ENCODE results near the gene ARSK.
"Not testable (repeated sequence)": the region's sequence is repeated elsewhere in the genome, so short reads cannot be mapped to it uniquely, and the experiment has no call there.

The ARSK gene

GRCh38 chr5:95621839-95622629 lies 67.1 kb downstream of the ARSK start:
- Histone ChIP-seq H3K9ac (ENCODE audit: low read depth, low read length) (no peak overlapping the region), H3K9me3 (ENCODE audit: insufficient read depth, low read depth, low read length) (no peaks in the 10 kb centered on the region), H3K36me3 (ENCODE audit: insufficient read depth, low read length) (no peaks in the 10 kb centered on the region), H3K4me1 (ENCODE audit: insufficient read depth, low read length) (no peaks in the 10 kb centered on the region), H3K27ac (ENCODE audit: low read depth, low read length) (no peak overlapping the region), H3K27me3 (ENCODE audit: insufficient read depth, low read length) (peaks cover 68% of the 10 kb centered on the region), H3K4me3 (ENCODE audit: low read length) (peak overlapping the region; percentile 52)
- WGBS, result 78% methylated on average over 7 of the region's 8 CpGs

- Histone ChIP-seq H3K9ac (ENCODE audit: low read depth, low read length) (no peak overlapping the region), H3K27ac (ENCODE audit: low read depth, low read length) (no peak overlapping the region), H3K27me3 (ENCODE audit: insufficient read depth, low read length) (peaks cover 52% of the 10 kb centered on the region), H3K36me3 (ENCODE audit: insufficient read depth, low read length) (no peaks in the 10 kb centered on the region), H3K4me3 (ENCODE audit: low read length) (no peak overlapping the region), H3K9me3 (ENCODE audit: insufficient read depth, low read depth, low read length) (peaks cover 10% of the 10 kb centered on the region), H3K4me1 (ENCODE audit: insufficient read depth, low read length) (no peaks in the 10 kb centered on the region)
- 94% methylated on average over 5 of the region's 5 CpGs for WGBS
Observed at GRCh38 chr5:95623706-95624105, 68.8 kb downstream of the ARSK start.

GRCh38 chr5:95624368-95624767 lies 69.5 kb downstream of the ARSK start:
- no CpG with 5 or more reads among the region's 2 CpGs for WGBS
- Histone ChIP-seq H3K9me3 (ENCODE audit: insufficient read depth, low read depth, low read length) (peaks cover 14% of the 10 kb centered on the region), H3K4me1 (ENCODE audit: insufficient read depth, low read length) (no peaks in the 10 kb centered on the region), H3K4me3 (ENCODE audit: low read length) (no peak overlapping the region), H3K36me3 (ENCODE audit: insufficient read depth, low read length) (no peaks in the 10 kb centered on the region), H3K9ac (ENCODE audit: low read depth, low read length) (no peak overlapping the region), H3K27me3 (ENCODE audit: insufficient read depth, low read length) (peaks cover 46% of the 10 kb centered on the region), H3K27ac (ENCODE audit: low read depth, low read length) (no peak overlapping the region)

GRCh38 chr5:95626701-95627100 lies 71.8 kb downstream of the ARSK start:
- peaks cover 22% of the 10 kb centered on the region for H3K27me3 ChIP-seq (ENCODE audit: insufficient read depth, low read length)
- no peaks in the 10 kb centered on the region for H3K4me1 ChIP-seq (ENCODE audit: insufficient read depth, low read length)
- no peak overlapping the region for H3K4me3 ChIP-seq (ENCODE audit: low read length)
- no peak overlapping the region for H3K27ac ChIP-seq (ENCODE audit: low read depth, low read length)
- no peaks in the 10 kb centered on the region for H3K36me3 ChIP-seq (ENCODE audit: insufficient read depth, low read length)
- H3K9ac ChIP-seq (ENCODE audit: low read depth, low read length), result no peak overlapping the region
- WGBS, result 81% methylated on average over 1 of the region's 1 CpG
- peaks cover 14% of the 10 kb centered on the region for H3K9me3 ChIP-seq (ENCODE audit: insufficient read depth, low read depth, low read length)

GRCh38 chr5:95627971-95628810 lies 73.3 kb downstream of the ARSK start:
- Histone ChIP-seq H3K9ac (ENCODE audit: low read depth, low read length) (no peak overlapping the region), H3K36me3 (ENCODE audit: insufficient read depth, low read length) (no peaks in the 10 kb centered on the region), H3K4me1 (ENCODE audit: insufficient read depth, low read length) (no peaks in the 10 kb centered on the region), H3K27me3 (ENCODE audit: insufficient read depth, low read length) (peaks cover 7% of the 10 kb centered on the region), H3K27ac (ENCODE audit: low read depth, low read length) (no peak overlapping the region), H3K9me3 (ENCODE audit: insufficient read depth, low read depth, low read length) (peaks cover 14% of the 10 kb centered on the region), H3K4me3 (ENCODE audit: low read length) (no peak overlapping the region)
- 94% methylated on average over 4 of the region's 4 CpGs for WGBS

GRCh38 chr5:95628933-95629332 lies 74.0 kb downstream of the ARSK start:
- no peaks in the 10 kb centered on the region for H3K4me1 ChIP-seq (ENCODE audit: insufficient read depth, low read length)
- no peak overlapping the region for H3K27ac ChIP-seq (ENCODE audit: low read depth, low read length)
- no peaks in the 10 kb centered on the region; the same call in 1 of the 2 replicates for H3K27me3 ChIP-seq (ENCODE audit: insufficient read depth, low read length)
- peaks cover 14% of the 10 kb centered on the region for H3K9me3 ChIP-seq (ENCODE audit: insufficient read depth, low read depth, low read length)
- no peak overlapping the region for H3K4me3 ChIP-seq (ENCODE audit: low read length)
- 92% methylated on average over 1 of the region's 1 CpG for WGBS
- H3K36me3 ChIP-seq (ENCODE audit: insufficient read depth, low read length), result no peaks in the 10 kb centered on the region
- no peak overlapping the region for H3K9ac ChIP-seq (ENCODE audit: low read depth, low read length)

GRCh38 chr5:95630394-95630917 lies 75.6 kb downstream of the ARSK start:
- Histone ChIP-seq H3K27ac (ENCODE audit: low read depth, low read length) (no peak overlapping the region), H3K36me3 (ENCODE audit: insufficient read depth, low read length) (no peaks in the 10 kb centered on the region), H3K27me3 (ENCODE audit: insufficient read depth, low read length) (no peaks in the 10 kb centered on the region), H3K4me3 (ENCODE audit: low read length) (no peak overlapping the region), H3K9me3 (ENCODE audit: insufficient read depth, low read depth, low read length) (peaks cover 14% of the 10 kb centered on the region), H3K9ac (ENCODE audit: low read depth, low read length) (no peak overlapping the region), H3K4me1 (ENCODE audit: insufficient read depth, low read length) (no peaks in the 10 kb centered on the region)
- WGBS, result 94% methylated on average over 5 of the region's 5 CpGs

- Histone ChIP-seq H3K36me3 (ENCODE audit: insufficient read depth, low read length) (no peaks in the 10 kb centered on the region), H3K9me3 (ENCODE audit: insufficient read depth, low read depth, low read length) (peaks cover 14% of the 10 kb centered on the region), H3K9ac (ENCODE audit: low read depth, low read length) (no peak overlapping the region), H3K4me3 (ENCODE audit: low read length) (no peak overlapping the region), H3K27me3 (ENCODE audit: insufficient read depth, low read length) (no peaks in the 10 kb centered on the region), H3K4me1 (ENCODE audit: insufficient read depth, low read length) (no peaks in the 10 kb centered on the region), H3K27ac (ENCODE audit: low read depth, low read length) (no peak overlapping the region)
- WGBS, result 86% methylated on average over 1 of the region's 2 CpGs
Observed at GRCh38 chr5:95631255-95631958, 76.5 kb downstream of the ARSK start.

GRCh38 chr5:95631991-95632675 lies 77.2 kb downstream of the ARSK start:
- peaks cover 14% of the 10 kb centered on the region for H3K9me3 ChIP-seq (ENCODE audit: insufficient read depth, low read depth, low read length)
- H3K27ac ChIP-seq (ENCODE audit: low read depth, low read length), result no peak overlapping the region
- 85% methylated on average over 4 of the region's 4 CpGs for WGBS

GRCh38 chr5:95632942-95633341 lies 78.0 kb downstream of the ARSK start:
- H3K27me3 ChIP-seq (ENCODE audit: insufficient read depth, low read length); H3K27ac ChIP-seq (ENCODE audit: low read depth, low read length); H3K4me3 ChIP-seq (ENCODE audit: low read length); H3K4me1 ChIP-seq (ENCODE audit: insufficient read depth, low read length); H3K36me3 ChIP-seq (ENCODE audit: insufficient read depth, low read length); H3K9ac ChIP-seq (ENCODE audit: low read depth, low read length): not testable (repeated sequence)
- H3K9me3 ChIP-seq (ENCODE audit: insufficient read depth, low read depth, low read length), result peaks cover 12% of the 10 kb centered on the region
- 94% methylated on average over 2 of the region's 2 CpGs for WGBS

More at GRCh38 chr5:95631991-95632675, 77.2 kb downstream of the ARSK start:
- H3K4me3 ChIP-seq (ENCODE audit: low read length), result no peak overlapping the region
- H3K36me3 ChIP-seq (ENCODE audit: insufficient read depth, low read length), result no peaks in the 10 kb centered on the region
- H3K4me1 ChIP-seq (ENCODE audit: insufficient read depth, low read length), result no peaks in the 10 kb centered on the region
- no peaks in the 10 kb centered on the region for H3K27me3 ChIP-seq (ENCODE audit: insufficient read depth, low read length)
- no peak overlapping the region for H3K9ac ChIP-seq (ENCODE audit: low read depth, low read length)

All from HUES64 (cell line).